ENCODE results near the gene ASCC3.

The ASCC3 gene

GRCh38 chr6:100893743-100894142, 12.6 kb upstream of the ASCC3 start:
- Histone ChIP-seq H3K9ac (ENCODE audit: low read depth, low read length, poor library complexity, severe bottlenecking) (no peak overlapping the region), H3F3A (ENCODE audit: low read depth) (no peaks in the 10 kb centered on the region), H3K4me1 (ENCODE audit: insufficient read depth, low read length, poor library complexity, severe bottlenecking) (no peaks in the 10 kb centered on the region), H3K9me3 (ENCODE audit: insufficient read depth, low read depth, low read length) (no peaks in the 10 kb centered on the region), H2AFZ (ENCODE audit: low read length) (no peak overlapping the region), H3K79me2 (ENCODE audit: insufficient read depth, low read length) (no peaks in the 10 kb centered on the region), H3K36me3 (ENCODE audit: insufficient read depth, low read length) (no peaks in the 10 kb centered on the region), H3K4me2 (ENCODE audit: low read depth, low read length, poor library complexity, severe bottlenecking) (no peak overlapping the region), H4K20me1 (ENCODE audit: insufficient read depth, low read length, poor library complexity, severe bottlenecking) (no peaks in the 10 kb centered on the region), H3K27me3 (ENCODE audit: insufficient read depth, low read length, poor library complexity, severe bottlenecking) (no peaks in the 10 kb centered on the region), H3K4me3 (ENCODE audit: low read length, poor library complexity, severe bottlenecking) (no peak overlapping the region), H3K9me2 (replicated peaks; ENCODE audit: low read depth, low read length) (no peaks in the 10 kb centered on the region)
- TF ChIP-seq EZH2phosphoT487 (IDR thresholded peaks at IDR 0.05; ENCODE audit: borderline replicate concordance) (no peak), CTCF (conservative IDR thresholded peaks at IDR 0.05; ENCODE audit: low read length) (no peak)

DNA sequence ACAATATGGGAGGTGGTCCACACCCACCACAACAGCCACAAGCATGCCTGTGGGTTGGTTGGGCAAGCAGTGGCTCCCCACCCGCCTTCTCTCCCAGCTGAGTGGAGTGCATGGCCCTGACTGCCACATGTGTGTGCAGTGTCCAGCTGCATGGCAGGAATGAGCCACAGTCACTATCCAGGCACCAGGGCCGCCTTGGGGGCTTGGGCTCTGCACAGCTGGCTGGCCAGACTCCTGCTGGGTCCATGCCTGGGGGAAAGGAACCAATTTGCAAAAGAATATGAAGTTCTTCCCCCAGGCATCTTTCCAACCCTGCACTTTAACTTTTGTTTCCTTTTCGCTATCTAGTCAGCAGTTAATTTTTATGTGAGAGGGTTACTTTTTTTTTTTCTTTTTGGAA, 11.6 kb upstream of the ASCC3 start:
- H3K4me1 ChIP-seq (ENCODE audit: insufficient read depth, low read length, poor library complexity, severe bottlenecking) = no peaks in the 10 kb centered on the region
- H3K9ac ChIP-seq (ENCODE audit: low read depth, low read length, poor library complexity, severe bottlenecking) = no peak overlapping the region
- no peaks in the 10 kb centered on the region for H3K9me2 ChIP-seq (replicated peaks; ENCODE audit: low read depth, low read length)
- no peak for TF ChIP-seq CTCF (conservative IDR thresholded peaks at IDR 0.05; ENCODE audit: low read length)
- TF ChIP-seq EZH2phosphoT487 (IDR thresholded peaks at IDR 0.05; ENCODE audit: borderline replicate concordance) = no peak
- no peaks in the 10 kb centered on the region for H3K36me3 ChIP-seq (ENCODE audit: insufficient read depth, low read length)
- H3K4me3 ChIP-seq (ENCODE audit: low read length, poor library complexity, severe bottlenecking) = no peak overlapping the region
- H3K4me2 ChIP-seq (ENCODE audit: low read depth, low read length, poor library complexity, severe bottlenecking) = no peak overlapping the region
- H3K79me2 ChIP-seq (ENCODE audit: insufficient read depth, low read length) = no peaks in the 10 kb centered on the region
- H2AFZ ChIP-seq (ENCODE audit: low read length) = no peak overlapping the region
- H3K27me3 ChIP-seq (ENCODE audit: insufficient read depth, low read length, poor library complexity, severe bottlenecking) = no peaks in the 10 kb centered on the region
- no peaks in the 10 kb centered on the region for H4K20me1 ChIP-seq (ENCODE audit: insufficient read depth, low read length, poor library complexity, severe bottlenecking)
- H3K9me3 ChIP-seq (ENCODE audit: insufficient read depth, low read depth, low read length) = no peaks in the 10 kb centered on the region
- H3F3A ChIP-seq (ENCODE audit: low read depth) = no peaks in the 10 kb centered on the region

DNA sequence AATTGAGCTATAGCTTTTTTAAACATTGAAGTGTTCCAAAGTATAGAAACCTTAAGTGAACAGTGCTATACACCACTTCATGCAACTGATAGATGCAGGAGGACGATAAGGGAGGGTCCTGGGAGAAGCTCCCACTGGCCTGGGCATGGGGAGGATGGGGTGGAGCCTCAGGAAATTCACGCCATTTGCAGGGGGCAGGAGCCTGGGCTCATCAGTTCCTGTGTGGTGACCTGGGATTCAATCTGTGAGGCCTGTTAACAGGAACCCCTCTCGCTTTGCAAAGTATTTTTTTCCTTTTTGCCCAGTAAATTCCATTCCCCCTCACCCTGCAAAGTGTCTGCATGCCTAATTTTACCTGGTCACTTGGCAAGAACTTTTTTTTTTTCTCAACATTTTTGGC, 11.0 kb upstream of the ASCC3 start:
- H3K36me3 ChIP-seq (ENCODE audit: insufficient read depth, low read length) = no peaks in the 10 kb centered on the region
- H4K20me1 ChIP-seq (ENCODE audit: insufficient read depth, low read length, poor library complexity, severe bottlenecking) = no peaks in the 10 kb centered on the region
- no peaks in the 10 kb centered on the region for H3K79me2 ChIP-seq (ENCODE audit: insufficient read depth, low read length)
- H2AFZ ChIP-seq (ENCODE audit: low read length) = no peak overlapping the region
- H3K4me1 ChIP-seq (ENCODE audit: insufficient read depth, low read length, poor library complexity, severe bottlenecking) = no peaks in the 10 kb centered on the region
- TF ChIP-seq EZH2phosphoT487 (IDR thresholded peaks at IDR 0.05; ENCODE audit: borderline replicate concordance) (no peak), CTCF (conservative IDR thresholded peaks at IDR 0.05; ENCODE audit: low read length) (no peak)
- no peak overlapping the region for H3K9ac ChIP-seq (ENCODE audit: low read depth, low read length, poor library complexity, severe bottlenecking)
- H3K9me2 ChIP-seq (replicated peaks; ENCODE audit: low read depth, low read length) = no peaks in the 10 kb centered on the region
- H3K27me3 ChIP-seq (ENCODE audit: insufficient read depth, low read length, poor library complexity, severe bottlenecking) = no peaks in the 10 kb centered on the region
- H3F3A ChIP-seq (ENCODE audit: low read depth) = no peaks in the 10 kb centered on the region
- no peak overlapping the region for H3K4me2 ChIP-seq (ENCODE audit: low read depth, low read length, poor library complexity, severe bottlenecking)
- H3K9me3 ChIP-seq (ENCODE audit: insufficient read depth, low read depth, low read length) = no peaks in the 10 kb centered on the region
- no peak overlapping the region for H3K4me3 ChIP-seq (ENCODE audit: low read length, poor library complexity, severe bottlenecking)

All from Loucy (cell line).